HEK293 (cell line): ENCODE data around the gene MKX.

ENCODE experiments used
- CTCF ChIA-PET: fragments of 350-600 bp; formaldehyde crosslinking; extraction: SDS; loops from one replicate; lab custom pipeline; 2021; ENCODE audit warnings: antibody characterized with exemption; lab: Yijun Ruan, JAX
- POLR2A ChIA-PET: fragments of 300-600 bp; formaldehyde crosslinking; extraction: SDS; loops from one replicate; lab custom pipeline; 2020; ENCODE audit warnings: antibody characterized with exemption, inconsistent platforms; lab: Yijun Ruan, JAX
- H3K27ac ChIP-seq: fragments of 200-500 bp; sonication (Bioruptor generic); 2 replicates; pipeline ENCODE4 v1.5.1; 2014; ENCODE audit warnings: low read depth, low read length, control low read depth, inconsistent platforms; ENCODE audit errors: extremely low read depth
- H3K36me3 ChIP-seq, 2 experiments: fragments of 200-500 bp in 1 of 2; sonication (Bioruptor generic) in 1 of 2; 1 replicate in 1 of 2; 2 replicates in 1 of 2; pipeline ENCODE4 v1.5.1; 2014 to 2017; ENCODE audit warnings: inconsistent platforms in 2 of 2, low read length in 2 of 2; ENCODE audit not compliant: control insufficient read depth in 2 of 2, insufficient read depth in 1 of 2
- H3K4me1 ChIP-seq: fragments of 200-500 bp; sonication (Bioruptor generic); 2 replicates; pipeline ENCODE4 v1.5.1; 2014; ENCODE audit warnings: mild to moderate bottlenecking, low read length, inconsistent platforms; ENCODE audit not compliant: control insufficient read depth, insufficient read depth
- H3K4me3 ChIP-seq: 2 replicates; pipeline ENCODE4 v1.5.1; 2011; ENCODE audit warnings: low read depth, mild to moderate bottlenecking, control low read depth, low read length, moderate library complexity
- H3K9me3 ChIP-seq: fragments of 200-500 bp; sonication (Bioruptor generic); 2 replicates; pipeline ENCODE4 v1.5.1; 2014; ENCODE audit warnings: low read depth, low read length, inconsistent platforms; ENCODE audit not compliant: control insufficient read depth, insufficient read depth
- GFI1B ChIP-seq: fragments of 450-650 bp; formaldehyde crosslinking; IDR thresholded peaks from 2 replicates; pipeline ENCODE4 v1.5.1; 2016; ENCODE audit warnings: missing biosample characterization, missing genetic modification characterization
- KLF17 ChIP-seq: fragments of 450-650 bp; formaldehyde crosslinking; IDR thresholded peaks from 2 replicates; pipeline ENCODE4 v1.5.1; 2016; ENCODE audit warnings: missing biosample characterization, missing genetic modification characterization
- MEIS1 ChIP-seq: sonication (generic); formaldehyde crosslinking; IDR thresholded peaks from 2 replicates; pipeline ENCODE4 v1.8.1; 2022; ENCODE audit warnings: missing genetic modification reagents, mild to moderate bottlenecking, borderline replicate concordance
- PRDM10 ChIP-seq: fragments of 450-650 bp; formaldehyde crosslinking; IDR thresholded peaks from 2 replicates; pipeline ENCODE4 v1.5.1; 2016; ENCODE audit warnings: missing biosample characterization, missing genetic modification characterization
- RBAK ChIP-seq: fragments of 450-650 bp; formaldehyde crosslinking; IDR thresholded peaks from 2 replicates; pipeline ENCODE4 v1.5.1; 2016; ENCODE audit warnings: missing biosample characterization, missing genetic modification characterization
- ZBTB20 ChIP-seq: fragments of 450-650 bp; formaldehyde crosslinking; IDR thresholded peaks from 2 replicates; pipeline ENCODE4 v1.5.1; 2016; ENCODE audit warnings: missing biosample characterization, missing genetic modification characterization
- ZBTB44 ChIP-seq: fragments of 450-650 bp; IDR thresholded peaks from 2 replicates; pipeline ENCODE4 v1.5.1; 2018; ENCODE audit warnings: missing biosample characterization, mild to moderate bottlenecking, missing genetic modification characterization
- ZFP37 ChIP-seq: fragments of 450-650 bp; formaldehyde crosslinking; IDR thresholded peaks from 2 replicates; pipeline ENCODE4 v1.5.1; 2016; ENCODE audit warnings: missing biosample characterization, missing genetic modification characterization
- ZFP41 ChIP-seq: fragments of 450-650 bp; formaldehyde crosslinking; IDR thresholded peaks from 2 replicates; pipeline ENCODE4 v1.5.1; 2016; ENCODE audit warnings: missing biosample characterization, missing genetic modification characterization, borderline replicate concordance
- ZNF2 ChIP-seq: fragments of 450-650 bp; formaldehyde crosslinking; IDR thresholded peaks from 2 replicates; pipeline ENCODE4 v1.5.1; 2016; ENCODE audit warnings: missing biosample characterization, missing genetic modification characterization
- ZNF335 ChIP-seq: fragments of 450-650 bp; formaldehyde crosslinking; conservative IDR thresholded peaks from 2 replicates; pipeline ENCODE4 v1.5.1; 2016; ENCODE audit warnings: missing biosample characterization, missing genetic modification characterization
- ZNF354C ChIP-seq: fragments of 450-650 bp; formaldehyde crosslinking; IDR thresholded peaks from 2 replicates; pipeline ENCODE4 v1.5.1; 2016; ENCODE audit warnings: missing biosample characterization, missing genetic modification characterization, low read depth, borderline replicate concordance
- ZNF37A ChIP-seq: fragments of 450-650 bp; IDR thresholded peaks from 2 replicates; pipeline ENCODE4 v1.5.1; 2018; ENCODE audit warnings: missing biosample characterization, missing genetic modification characterization
- ZNF391 ChIP-seq: fragments of 450-650 bp; formaldehyde crosslinking; IDR thresholded peaks from 2 replicates; pipeline ENCODE4 v1.5.1; 2016; ENCODE audit warnings: low read depth, missing biosample characterization, missing genetic modification characterization, borderline replicate concordance
- ZNF521 ChIP-seq: fragments of 450-650 bp; formaldehyde crosslinking; IDR thresholded peaks from 2 replicates; pipeline ENCODE4 v1.5.1; 2017; ENCODE audit warnings: missing biosample characterization, mild to moderate bottlenecking, missing genetic modification characterization
- ZNF555 ChIP-seq: fragments of 450-650 bp; formaldehyde crosslinking; conservative IDR thresholded peaks from 2 replicates; pipeline ENCODE4 v1.5.1; 2017; ENCODE audit warnings: missing biosample characterization, mild to moderate bottlenecking, missing genetic modification characterization, inconsistent platforms
- ZNF660 ChIP-seq: fragments of 450-650 bp; IDR thresholded peaks from 2 replicates; pipeline ENCODE4 v1.5.1; 2018; ENCODE audit warnings: missing biosample characterization, mild to moderate bottlenecking, missing genetic modification characterization
- ZNF664 ChIP-seq: fragments of 450-650 bp; formaldehyde crosslinking; IDR thresholded peaks from 2 replicates; pipeline ENCODE4 v1.5.1; 2016; ENCODE audit warnings: missing biosample characterization, missing genetic modification characterization

The MKX gene

GRCh38 chr10:27747096-27747451 is 1.5 kb upstream of the MKX start (continued):
- TF ChIP-seq ZNF37A (tag by site-specific recombination) (no peak), ZBTB44 (tag by site-specific recombination) (no peak), ZNF664 (tag by site-specific recombination) (no peak), KLF17 (tag by site-specific recombination) (no peak)
- TF ChIP-seq, all 188 proteins: peak for 0

- no peaks in the 10 kb centered on the region for H3K9me3 ChIP-seq
- TF ChIP-seq MEIS1 (CRISPR knock-in tag) (no peak), ZFP41 (tag by site-specific recombination) (no peak), RBAK (no peak), GFI1B (tag by site-specific recombination) (no peak), PRDM10 (tag by site-specific recombination) (no peak), ZNF521 (tag by site-specific recombination) (no peak), ZNF2 (tag by site-specific recombination) (no peak), ZNF354C (tag by site-specific recombination) (no peak), ZNF391 (tag by site-specific recombination) (no peak), ZFP37 (no peak), ZBTB20 (tag by site-specific recombination) (no peak), ZNF555 (no peak), ZNF335 (no peak), ZNF660 (tag by site-specific recombination) (no peak)
- peaks cover 0 to 13% of the 10 kb centered on the region in 2 experiments; a peak in 1 of 3 replicates for H3K36me3 ChIP-seq
- H3K27ac ChIP-seq, result peak overlapping the region; percentile 75; the same call in 1 of the 2 replicates
- peak overlapping the region; percentile 47; the same call in 1 of the 2 replicates for H3K4me3 ChIP-seq
- peaks cover 7% of the 10 kb centered on the region for H3K4me1 ChIP-seq
- CTCF ChIA-PET, result interaction anchor here (0.6 kb wide), 1 partner anchor 36 kb away, joined by 3 read pairs; no protein-coding TSS in a partner anchor
- POLR2A ChIA-PET, result no interaction called here
Observed at GRCh38 chr10:27746397-27747095, 927 bp upstream of the MKX start.
